GM12891 (cell line): Measurements from ENCODE around the gene ETV7.

Source experiments
- POLR2AphosphoS5 ChIP-seq: IDR thresholded peaks from 2 replicates; pipeline ENCODE4 v1.6.1; 2011; ENCODE audit warnings: low read depth, low read length, control low read depth
- TAF1 ChIP-seq: IDR thresholded peaks from 2 replicates; pipeline ENCODE4 v1.6.1; 2011; ENCODE audit warnings: low read depth, low read length, control low read depth

GRCh38 chr6:36367743-36368142, 19.7 kb downstream of the ETV7 start:
- TF ChIP-seq POLR2AphosphoS5 (no peak), TAF1 (no peak)
